GM10266 (cell line): ENCODE data around the gene ADGRE3.
A peak's percentile ranks its signal among the peaks of the same experiment; 100 is the strongest.

Source experiments
- DNase-seq: peaks from one replicate; pipeline ENCODE4 v3.0.0; 2012; ENCODE audit errors: extremely low spot score
- CTCF ChIP-seq: IDR thresholded peaks from 2 replicates; pipeline ENCODE4 v1.5.1; 2012; ENCODE audit warnings: mild to moderate bottlenecking, low read depth; ENCODE audit not compliant: control insufficient read depth, insufficient read depth; ENCODE audit errors: missing control alignments

ADGRE3 gene

GRCh38 chr19:14576363-14576762, 98.3 kb downstream of the ADGRE3 start:
- TF ChIP-seq CTCF, result no peak
- DNase-seq, result no peak

GRCh38 chr19:14575428-14575980, 99.1 kb downstream of the ADGRE3 start:
- TF ChIP-seq CTCF, result no peak
- no peak for DNase-seq

GRCh38 chr19:14571695-14572490, 102.8 kb downstream of the ADGRE3 start, which contains the start of gene NDUFB7:
Gene NDUFB7, minus strand, starts transcription at chr19:14572066. Its CDS starts 66 bp downstream, at chr19:14572000.
- peak; percentile 88 for DNase-seq
- peak; percentile 95 for TF ChIP-seq CTCF

GRCh38 chr19:14570864-14571527, 103.6 kb downstream of the ADGRE3 start:
- DNase-seq, result no peak
- TF ChIP-seq CTCF, result no peak
